NCI-H524 treated with DMSO at 0.1 percent for 48 hours (cell line): ENCODE data around the gene RNF123.

Experiments used
- DNase-seq: peaks from one replicate; lab custom pipeline; 2025; lab: John Stamatoyannopoulos, UW

Gene RNF123

DNA sequence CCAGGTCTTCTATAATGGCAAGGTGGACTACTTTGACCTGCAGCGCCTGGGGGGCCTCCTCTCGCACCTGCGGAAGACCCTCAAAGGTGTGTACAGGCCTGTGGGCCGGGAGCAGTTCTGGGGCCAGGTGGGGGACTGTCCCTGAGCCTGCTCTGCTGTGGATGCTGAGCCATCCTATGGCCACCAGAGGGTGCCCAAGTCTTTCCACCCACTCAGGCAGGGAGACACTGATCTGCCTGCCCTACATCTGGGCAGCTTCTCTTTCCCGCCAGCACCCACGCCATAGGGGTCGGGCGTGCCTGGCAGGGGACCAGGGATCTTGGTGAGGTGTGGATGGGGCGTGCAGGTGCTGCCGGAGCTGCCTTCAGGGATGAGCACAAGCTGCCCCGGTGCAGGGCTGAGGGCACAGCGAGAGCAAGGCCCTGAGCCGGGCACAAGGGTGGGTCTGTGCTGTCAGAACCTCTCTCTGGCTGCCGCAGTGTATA lies 14.1 kb downstream of the RNF123 start:
- DNase-seq: no peak

GRCh38 chr3:49703956-49704355 lies 14.6 kb downstream of the RNF123 start:
- DNase-seq: no peak

- no peak for DNase-seq
These were observed 15.3 kb downstream of the RNF123 start for GRCh38 chr3:49704629-49705028.

DNA sequence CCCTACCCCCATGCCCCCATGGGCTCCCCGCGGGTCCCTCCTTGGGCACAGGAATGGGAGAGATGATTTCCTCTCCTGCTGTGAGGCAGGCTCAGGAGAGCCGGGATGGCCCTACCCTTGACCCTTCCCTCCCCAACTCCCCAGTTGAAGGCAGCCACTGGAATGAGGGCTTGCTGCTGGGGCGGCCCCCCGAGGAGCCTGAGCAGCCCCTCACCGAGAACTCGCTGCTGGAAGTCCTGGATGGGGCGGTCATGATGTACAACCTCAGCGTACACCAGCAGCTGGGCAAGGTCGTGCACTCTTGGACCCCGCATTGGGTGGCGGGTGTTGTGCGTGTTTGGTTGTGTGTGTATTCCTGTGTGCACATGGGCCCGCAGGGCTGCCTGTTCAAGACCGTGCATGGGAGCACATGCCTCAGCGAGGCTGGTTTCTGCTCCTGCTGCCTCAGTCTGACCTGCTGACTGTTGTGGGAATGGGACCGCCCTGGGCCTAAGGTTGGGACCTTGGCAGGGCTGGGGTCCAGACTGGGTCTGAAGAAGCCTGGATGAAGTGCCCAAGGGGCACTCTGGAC lies 16.1 kb downstream of the RNF123 start:
- DNase-seq: no peak

DNA sequence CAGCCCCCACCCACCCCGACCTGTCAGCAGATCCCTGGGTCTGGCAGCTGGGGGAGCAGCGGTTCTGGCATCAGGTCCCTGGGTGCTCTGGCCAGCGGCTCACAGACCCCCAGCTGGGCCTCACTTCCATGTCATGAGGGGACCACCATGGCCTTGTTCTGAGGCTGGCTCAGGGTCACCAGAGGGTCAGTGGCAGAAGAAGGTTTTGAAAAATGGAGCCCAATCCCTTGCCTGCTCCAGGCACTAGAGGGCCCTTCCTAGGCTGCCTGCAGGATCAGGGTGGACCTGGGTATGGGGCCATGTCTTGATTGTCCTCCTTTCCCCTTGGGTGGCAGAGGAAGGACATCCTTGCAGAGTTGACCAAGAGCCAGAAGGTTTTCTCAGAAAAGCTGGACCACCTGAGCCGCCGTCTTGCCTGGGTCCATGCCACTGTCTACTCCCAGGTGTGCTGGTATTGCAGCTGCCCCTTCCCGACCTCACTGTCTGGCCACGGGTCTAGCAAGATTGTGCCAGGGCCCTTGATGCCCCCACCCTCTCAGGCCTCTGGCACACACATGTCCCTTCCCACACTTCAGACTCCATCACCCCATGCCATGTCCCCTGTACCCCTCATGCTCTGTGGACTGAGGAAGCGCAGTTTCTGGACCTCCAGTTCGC lies 17.2 kb downstream of the RNF123 start:
- no peak for DNase-seq

DNA sequence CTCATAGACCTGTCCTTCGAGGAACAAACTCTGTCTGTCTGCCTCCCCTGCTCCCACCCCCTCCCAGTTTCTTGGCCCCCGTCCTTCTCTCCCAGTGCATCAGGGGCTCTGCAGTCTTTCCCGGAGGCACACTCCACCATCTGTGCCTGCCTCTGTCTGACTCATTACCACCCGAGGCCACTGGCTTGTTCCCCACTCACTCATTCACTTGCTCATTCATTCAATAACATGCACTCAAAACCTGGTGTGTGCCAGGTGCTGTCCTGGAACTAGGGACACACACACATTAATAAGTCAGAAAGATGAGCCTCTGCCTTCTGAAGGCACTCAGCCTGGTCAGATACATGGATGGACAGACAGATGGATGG lies 17.7 kb downstream of the RNF123 start:
- DNase-seq: no peak

GRCh38 chr3:49709852-49710251 lies 20.5 kb downstream of the RNF123 start:
- DNase-seq: no peak

GRCh38 chr3:49711489-49711888 lies 22.1 kb downstream of the RNF123 start:
- no peak for DNase-seq

DNA sequence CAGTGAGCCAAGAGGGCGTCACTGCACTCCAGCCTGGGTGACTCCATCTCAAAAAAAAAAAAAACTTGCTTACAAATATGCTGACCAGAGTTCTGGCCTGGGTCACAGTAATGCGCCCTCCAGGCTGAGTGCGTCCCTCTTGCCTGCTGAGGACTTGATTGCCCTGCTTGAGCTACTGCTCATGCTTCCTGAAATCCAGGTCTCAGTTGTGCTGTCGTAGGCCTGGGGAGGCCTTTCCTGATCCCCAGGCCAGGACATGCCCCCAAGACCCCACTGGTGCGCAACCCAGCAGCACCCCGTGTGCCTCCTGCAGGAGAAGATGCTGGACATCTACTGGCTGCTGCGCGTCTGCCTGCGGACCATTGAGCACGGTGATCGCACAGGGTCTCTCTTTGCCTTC lies 22.8 kb downstream of the RNF123 start:
- DNase-seq: no peak

DNA sequence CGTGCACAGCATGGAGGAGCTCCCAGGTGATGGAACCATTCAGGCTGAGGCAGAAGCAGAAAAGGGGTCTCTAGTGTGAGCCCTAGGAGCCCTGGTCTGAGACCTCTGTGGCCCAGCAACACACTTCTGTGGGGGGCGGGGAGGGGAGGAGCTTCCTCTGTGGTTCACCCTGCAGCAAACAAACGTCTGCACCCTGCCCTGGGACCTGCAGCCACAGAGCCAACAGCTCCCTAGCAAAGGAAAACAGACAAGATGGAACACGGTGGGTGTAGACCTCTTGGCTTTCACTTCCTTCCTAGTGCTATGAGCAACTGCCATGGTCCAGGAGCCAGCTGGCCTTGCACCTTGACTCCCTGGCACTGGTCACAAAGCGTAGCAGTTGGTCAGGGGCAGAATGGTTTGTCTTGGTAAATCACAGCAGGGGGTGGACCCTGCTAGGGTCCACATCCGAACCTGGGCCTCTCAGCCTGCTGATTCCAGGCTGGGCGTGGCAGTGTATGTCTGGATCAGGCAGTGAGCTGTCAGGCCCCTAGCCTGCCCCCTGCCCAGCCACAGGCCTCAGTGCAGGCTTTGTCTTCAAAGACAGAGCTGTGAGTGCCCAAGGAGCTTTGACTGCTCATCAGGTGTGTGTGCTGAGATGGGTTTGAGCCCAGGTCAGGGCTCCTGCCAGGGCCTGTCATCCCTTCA lies 23.4 kb downstream of the RNF123 start:
- no peak for DNase-seq

GRCh38 chr3:49713336-49714105 lies 24.2 kb downstream of the RNF123 start:
- DNase-seq: no peak

- no peak for DNase-seq
These were observed 25.6 kb downstream of the RNF123 start for GRCh38 chr3:49714728-49715550.

DNA sequence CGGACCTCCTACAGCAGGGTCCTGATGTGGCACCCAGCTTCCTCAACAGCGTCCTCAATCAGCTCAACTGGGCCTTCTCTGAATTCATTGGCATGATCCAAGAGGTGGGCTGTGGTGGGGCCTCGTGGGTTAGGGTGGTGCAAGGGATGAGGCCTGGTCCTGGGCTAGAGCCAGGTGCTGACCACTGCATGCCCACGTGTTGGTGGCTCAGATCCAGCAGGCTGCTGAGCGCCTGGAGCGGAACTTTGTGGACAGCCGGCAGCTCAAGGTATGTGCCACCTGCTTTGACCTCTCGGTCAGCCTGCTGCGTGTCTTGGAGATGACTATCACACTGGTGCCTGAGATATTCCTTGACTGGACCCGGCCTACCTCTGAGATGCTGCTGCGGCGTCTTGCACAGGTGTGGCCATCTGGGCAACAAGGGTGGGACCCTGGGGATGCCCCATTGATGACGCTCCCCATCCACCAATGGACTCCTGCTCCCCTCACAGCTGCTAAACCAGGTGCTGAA lies 26.3 kb downstream of the RNF123 start:
- DNase-seq: no peak

DNA sequence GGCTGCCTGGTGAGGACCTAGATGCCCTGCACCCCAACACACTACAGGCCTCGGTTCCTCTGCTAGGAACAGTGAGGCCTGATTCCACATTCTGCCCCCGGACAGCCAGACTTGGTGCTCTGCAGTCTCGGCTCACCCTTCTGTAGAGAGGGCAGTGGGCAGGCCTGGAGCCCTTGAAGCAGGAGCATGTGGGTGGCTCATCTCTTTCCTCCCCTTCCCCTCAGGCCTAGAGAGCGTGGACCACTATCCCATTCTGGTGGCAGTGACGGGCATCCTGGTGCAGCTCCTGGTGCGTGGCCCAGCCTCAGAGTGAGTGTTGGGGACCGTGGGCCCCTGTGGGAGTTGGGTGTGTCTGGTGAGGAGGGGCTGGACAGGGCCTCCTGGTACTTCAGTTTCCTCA lies 26.8 kb downstream of the RNF123 start:
- no peak for DNase-seq

- no peak for DNase-seq
These were observed 27.4 kb downstream of the RNF123 start for GRCh38 chr3:49716691-49717210.

GRCh38 chr3:49717211-49717958 lies 28.0 kb downstream of the RNF123 start:
- DNase-seq: no peak

- DNase-seq: no peak
These were observed 28.9 kb downstream of the RNF123 start for GRCh38 chr3:49717959-49718857.

GRCh38 chr3:49718858-49719213 lies 29.5 kb downstream of the RNF123 start:
- no peak for DNase-seq

- DNase-seq: peak; percentile 68
These were observed 30.0 kb downstream of the RNF123 start, which contains the start of gene AMIGO3 for GRCh38 chr3:49719214-49719884. AMIGO3 (minus strand) TSS chr3:49719684; CDS start chr3:49719465, 219 bp downstream.
